GM20431 (cell line): Measurements from ENCODE around the gene BEND5.

Source experiments
- in situ Hi-C: fragments of 300-500 bp; cut with MseI, MboI; formaldehyde crosslinking; loops from one replicate; pipeline ENCODE4 v1.15.0; 2020; ENCODE audit warnings: low sequenced_read_pairs; ENCODE audit not compliant: unreplicated experiment

Gene BEND5

GRCh38 chr1:48776393-48777218, at the start of gene BEND5:
BEND5 (minus strand) TSS chr1:48776891; CDS start chr1:48776831, 60 bp downstream.
- in situ Hi-C loops: no loop called here

GRCh38 chr1:48823168-48823567, 46.5 kb upstream of the BEND5 start:
- in situ Hi-C loops: loop anchor here (25.0 kb wide), 1 partner anchor 261 kb away; no protein-coding TSS in a partner anchor

- in situ Hi-C loops: loop anchor here (25.0 kb wide), 1 partner anchor 258 kb away; no protein-coding TSS in a partner anchor
These were observed 43.8 kb upstream of the BEND5 start for GRCh38 chr1:48820491-48820890.

GRCh38 chr1:48817505-48818114, 40.9 kb upstream of the BEND5 start:
- in situ Hi-C loops: loop anchor here (25.0 kb wide), 1 partner anchor 255 kb away; no protein-coding TSS in a partner anchor

GRCh38 chr1:48810740-48811139, 34.0 kb upstream of the BEND5 start:
- in situ Hi-C loops: loop anchor here (25.0 kb wide), 1 partner anchor 248 kb away; no protein-coding TSS in a partner anchor

- in situ Hi-C loops: loop anchor here (25.0 kb wide), 1 partner anchor 246 kb away; no protein-coding TSS in a partner anchor
These were observed 31.8 kb upstream of the BEND5 start for GRCh38 chr1:48808496-48808895.

- in situ Hi-C loops: loop anchor here (25.0 kb wide), 1 partner anchor 245 kb away; no protein-coding TSS in a partner anchor
These were observed 31.0 kb upstream of the BEND5 start for GRCh38 chr1:48807554-48808260.

- in situ Hi-C loops: loop anchor here (25.0 kb wide), 1 partner anchor 241 kb away; no protein-coding TSS in a partner anchor
These were observed 26.8 kb upstream of the BEND5 start for GRCh38 chr1:48803474-48803873.

- in situ Hi-C loops: no loop called here
These were observed 18.1 kb upstream of the BEND5 start for GRCh38 chr1:48794816-48795215.

GRCh38 chr1:48793863-48794262, 17.2 kb upstream of the BEND5 start:
- in situ Hi-C loops: no loop called here

- in situ Hi-C loops: no loop called here
These were observed 16.3 kb upstream of the BEND5 start for GRCh38 chr1:48792961-48793360.

GRCh38 chr1:48790397-48790796, 13.7 kb upstream of the BEND5 start:
- in situ Hi-C loops: no loop called here

- in situ Hi-C loops: no loop called here
These were observed 13.2 kb upstream of the BEND5 start for GRCh38 chr1:48789903-48790302.

- in situ Hi-C loops: no loop called here
These were observed 9.2 kb upstream of the BEND5 start for GRCh38 chr1:48785869-48786268.

GRCh38 chr1:48784301-48784700, 7.6 kb upstream of the BEND5 start:
- in situ Hi-C loops: no loop called here

- in situ Hi-C loops: no loop called here
These were observed 666 bp upstream of the BEND5 start for GRCh38 chr1:48777219-48777895.

- in situ Hi-C loops: no loop called here
These were observed 779 bp downstream of the BEND5 start for GRCh38 chr1:48775831-48776392.

GRCh38 chr1:48773133-48773532, 3.6 kb downstream of the BEND5 start:
- in situ Hi-C loops: no loop called here

GRCh38 chr1:48772211-48772610, 4.5 kb downstream of the BEND5 start:
- in situ Hi-C loops: no loop called here

- in situ Hi-C loops: no loop called here
These were observed 5.1 kb downstream of the BEND5 start for GRCh38 chr1:48771561-48771960.
